A673 (cell line): ENCODE data around the gene GSE1. TPM values are rescaled to one million over a fixed set of nuclear protein-coding genes. Genes with fewer than 3 reads are reported as not detected.

Experiments used
- BruUV-seq: library from RNA; stranded (reverse); fragments of 400-500 nt; replicated peaks from 2 replicates; lab custom pipeline; 2021; lab: Mats Ljungman, UMichigan
- CTCF ChIA-PET: fragments of 300-600 bp; sonication (Branson Sonifier 250); formaldehyde crosslinking; loops from one replicate; lab custom pipeline; 2022; ENCODE audit warnings: antibody characterized with exemption; lab: Charles Lee
- POLR2A ChIA-PET: fragments of 300-600 bp; sonication (Branson Sonifier 250); formaldehyde crosslinking; loops from one replicate; lab custom pipeline; 2022; ENCODE audit warnings: antibody characterized with exemption; ENCODE audit not compliant: low non-redundant PET; lab: Charles Lee
- DNase-seq: peaks from one replicate; pipeline ENCODE4 v3.0.0-alpha.2; 2015; ENCODE audit warnings: low spot score
- H3K27ac ChIP-seq: fragments of 200-600 bp; sonication (generic); 2 replicates; pipeline ENCODE4 v1.5.1; 2016; ENCODE audit warnings: mixed run types, low read depth, mild to moderate bottlenecking, mixed read lengths, antibody characterized with exemption, low read length; ENCODE audit not compliant: poor library complexity, severe bottlenecking
- H3K27me3 ChIP-seq: fragments of 200-600 bp; sonication (generic); replicated peaks from 2 replicates; pipeline ENCODE4 v1.6.1; 2017; ENCODE audit warnings: mixed run types, low read depth, mild to moderate bottlenecking, mixed read lengths, antibody characterized with exemption, low read length; ENCODE audit not compliant: insufficient read depth, poor library complexity
- H3K36me3 ChIP-seq: fragments of 200-600 bp; sonication (generic); 2 replicates; pipeline ENCODE4 v1.6.1; 2016; ENCODE audit warnings: mixed run types, mild to moderate bottlenecking, mixed read lengths, antibody characterized with exemption, low read length; ENCODE audit not compliant: insufficient read depth, poor library complexity, severe bottlenecking
- H3K4me1 ChIP-seq: fragments of 200-600 bp; sonication (generic); 2 replicates; pipeline ENCODE4 v1.6.1; 2017; ENCODE audit warnings: mixed run types, mild to moderate bottlenecking, mixed read lengths, antibody characterized with exemption, low read length; ENCODE audit not compliant: insufficient read depth, poor library complexity, severe bottlenecking
- H3K4me3 ChIP-seq: fragments of 200-600 bp; sonication (generic); 2 replicates; pipeline ENCODE4 v1.5.1; 2016; ENCODE audit warnings: low read depth, mixed run types, mild to moderate bottlenecking, mixed read lengths, low read length; ENCODE audit not compliant: poor library complexity, severe bottlenecking
- H3K9me3 ChIP-seq: fragments of 200-600 bp; sonication (generic); 2 replicates; pipeline ENCODE4 v1.6.1; 2016; ENCODE audit warnings: mixed run types, low read depth, mild to moderate bottlenecking, mixed read lengths, antibody characterized with exemption, low read length; ENCODE audit not compliant: poor library complexity, severe bottlenecking
- CTCF ChIP-seq: fragments of 300-800, 200-600 bp; sonication (generic); conservative IDR thresholded peaks from 2 replicates; pipeline ENCODE4 v1.5.1; 2017; ENCODE audit warnings: low read depth, mild to moderate bottlenecking, antibody characterized with exemption, low read length, moderate library complexity, mixed read lengths
- EZH2 ChIP-seq: fragments of 200-600 bp; sonication (generic); IDR thresholded peaks from 2 replicates; pipeline ENCODE4 v1.6.1; 2017; ENCODE audit warnings: borderline replicate concordance, low read depth, mild to moderate bottlenecking, mixed read lengths, antibody characterized with exemption, low read length; ENCODE audit not compliant: poor library complexity, severe bottlenecking
- intact Hi-C: fragments of 100-400 bp; cut with micrococcal nuclease; formaldehyde crosslinking; loops from one replicate; pipeline ENCODE4 v1.10.0; 2022; ENCODE audit not compliant: unreplicated experiment
- total RNA-seq: library from RNA; stranded (reverse); gene quantifications from 2 replicates; pipeline ENCODE4 v1.2.3, GENCODE V29; 2021

Gene GSE1
- total RNA-seq, 1 experiment from 2014 or later = 64.2 TPM

- H3K9me3 ChIP-seq = no peaks in the 10 kb centered on the region
- intact Hi-C loops = no loop called here
- H3K4me1 ChIP-seq = peaks cover 15% of the 10 kb centered on the region
- H3K27me3 ChIP-seq = no peaks in the 10 kb centered on the region
- H3K27ac ChIP-seq = peak overlapping the region; percentile 9
- TF ChIP-seq EZH2 = no peak
- TF ChIP-seq CTCF = no peak
- no peak overlapping the region for H3K4me3 ChIP-seq
- ChIA-PET POLR2A (interaction anchor here (0.5 kb wide), 2 partner anchors 21 to 28 kb away, joined by 4 to 7 read pairs; no protein-coding TSS in a partner anchor), CTCF (no interaction called here)
- DNase-seq = no peak
- BruUV-seq = no TSS peak
- H3K36me3 ChIP-seq = peaks cover 94% of the 10 kb centered on the region
Observed at GRCh38 chr16:85674418-85674755, 61.3 kb downstream of the GSE1 start.

- POLR2A ChIA-PET = interaction anchor here (0.5 kb wide), 1 partner anchor 21 kb away, joined by 4 read pairs; no protein-coding TSS in a partner anchor
- no TSS peak for BruUV-seq
- H3K27ac ChIP-seq = peak overlapping the region; percentile 9
- H3K36me3 ChIP-seq = peaks cover 94% of the 10 kb centered on the region
- no peaks in the 10 kb centered on the region for H3K27me3 ChIP-seq
- intact Hi-C loops = loop anchor here (1.0 kb wide), 1 partner anchor 43 kb away; no protein-coding TSS in a partner anchor
- H3K9me3 ChIP-seq = no peaks in the 10 kb centered on the region
- no peak overlapping the region for H3K4me3 ChIP-seq
- CTCF ChIA-PET = no interaction called here
- DNase-seq = no peak
- TF ChIP-seq CTCF = no peak
- no peak for TF ChIP-seq EZH2
- H3K4me1 ChIP-seq = peaks cover 15% of the 10 kb centered on the region
Observed at GRCh38 chr16:85674828-85675227, 61.7 kb downstream of the GSE1 start.

GRCh38 chr16:85675251-85675874, 62.2 kb downstream of the GSE1 start:
- H3K27ac ChIP-seq = no peak overlapping the region
- intact Hi-C loops = loop anchor here (1.0 kb wide), 1 partner anchor 43 kb away; no protein-coding TSS in a partner anchor
- H3K9me3 ChIP-seq = no peaks in the 10 kb centered on the region
- POLR2A ChIA-PET = no interaction called here
- peak; percentile 56 for TF ChIP-seq CTCF
- TF ChIP-seq EZH2 = no peak
- peaks cover 94% of the 10 kb centered on the region for H3K36me3 ChIP-seq
- H3K4me3 ChIP-seq = no peak overlapping the region
- CTCF ChIA-PET = no interaction called here
- TSS peak; percentile 13 for BruUV-seq
- peaks cover 15% of the 10 kb centered on the region for H3K4me1 ChIP-seq
- DNase-seq = peak; percentile 48
- no peaks in the 10 kb centered on the region for H3K27me3 ChIP-seq
